ENCODE measurements around the gene GLS. TPM values are rescaled to one million over a fixed set of nuclear protein-coding genes. Genes with fewer than 3 reads are reported as not detected.
"Not testable (repeated sequence)": the region's sequence is repeated elsewhere in the genome, so short reads cannot be mapped to it uniquely, and the experiment has no call there.

The GLS gene
- polyA plus RNA-seq, 2 donors: 8.5 to 9.4 TPM

DNA sequence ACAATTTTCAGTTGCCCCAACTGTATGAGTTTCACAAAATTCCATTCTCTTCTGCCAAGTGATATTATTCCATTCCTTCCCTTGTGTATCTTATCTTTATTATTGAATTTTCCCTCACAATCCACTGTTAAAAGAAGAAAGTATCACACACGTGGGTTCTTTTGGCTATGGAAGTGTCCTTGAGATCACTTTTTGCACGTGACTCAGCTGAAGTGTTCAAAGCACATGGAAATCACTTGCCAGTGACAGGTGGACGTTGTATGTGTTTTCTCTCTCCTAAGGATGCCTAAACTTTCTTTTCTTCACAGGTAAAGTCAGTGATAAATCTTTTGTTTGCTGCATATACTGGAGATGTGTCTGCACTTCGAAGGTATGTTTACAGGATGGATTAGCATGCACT lies 72.6 kb downstream of the GLS start:
- Histone ChIP-seq H3K4me1 (ENCODE audit: control insufficient read depth in 2 of 2, insufficient read depth in 2 of 2, low read length in 1 of 2) (no peaks in the 10 kb centered on the region), H3K4me3 (ENCODE audit: low read depth in 1 of 2, low read length in 2 of 2) (no peak overlapping the region), H3K9me3 (ENCODE audit: control insufficient read depth in 2 of 2, insufficient read depth in 1 of 2, low read depth in 1 of 2, low read length in 1 of 2) (no peaks in the 10 kb centered on the region), H3K27ac (ENCODE audit: low read depth in 2 of 2, low read length in 1 of 2) (no peak overlapping the region), H3K27me3 (ENCODE audit: control insufficient read depth in 1 of 2, insufficient read depth in 2 of 2, low read length in 2 of 2) (no peaks in the 10 kb centered on the region), H3K36me3 (ENCODE audit: control insufficient read depth in 2 of 2, insufficient read depth in 2 of 2, low read length in 1 of 2) (no peaks in the 10 kb centered on the region)
- WGBS, 2 donors: 45 to 50% methylated on average over 4 of the region's 4 CpGs

DNA sequence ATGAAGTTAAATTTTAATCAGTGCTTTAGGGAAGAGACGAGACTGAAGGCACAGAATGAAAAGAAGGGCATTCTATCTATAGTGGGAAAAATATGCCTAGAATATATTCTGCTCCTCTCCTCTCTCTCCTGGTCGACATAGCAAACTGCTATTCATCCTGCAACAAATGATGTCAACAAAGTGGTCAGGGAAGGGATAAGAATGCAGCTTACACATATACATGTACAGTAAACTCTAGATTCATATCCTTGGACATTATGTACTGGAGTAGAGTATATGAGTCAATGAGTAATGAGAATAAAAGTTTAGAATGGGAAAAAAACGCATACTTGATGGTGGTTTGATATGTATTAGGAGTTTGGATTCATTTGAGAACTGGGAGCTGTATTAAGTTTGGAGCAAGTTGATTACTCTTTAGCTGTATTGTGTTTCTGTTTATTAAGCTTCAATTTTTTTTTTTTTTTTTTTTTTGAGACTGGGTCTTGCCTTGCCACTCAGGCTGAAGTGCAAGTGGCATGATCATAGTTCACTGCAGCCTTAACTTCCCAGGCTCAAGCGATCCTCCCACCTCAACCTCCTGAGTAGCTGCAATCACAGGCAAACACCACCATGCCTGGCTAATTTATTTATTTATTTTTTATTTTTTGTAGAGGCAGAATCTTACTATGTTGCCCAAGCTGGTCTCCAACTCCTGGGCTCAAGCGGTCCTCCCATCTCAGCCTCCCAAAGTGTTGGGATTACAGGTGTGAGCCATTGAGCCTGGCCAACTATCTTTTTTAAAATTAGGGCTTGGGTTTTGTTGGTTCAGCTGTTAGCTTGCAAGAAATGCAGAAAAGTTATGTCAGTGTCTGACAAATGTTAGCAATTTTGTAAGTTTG lies 79.5 kb downstream of the GLS start:
- H3K4me3 ChIP-seq (ENCODE audit: low read depth in 1 of 2, low read length in 2 of 2): no peak overlapping the region
- no peak overlapping the region for H3K27ac ChIP-seq (ENCODE audit: low read depth in 2 of 2, low read length in 1 of 2)
- H3K9me3 ChIP-seq (ENCODE audit: control insufficient read depth in 2 of 2, insufficient read depth in 1 of 2, low read depth in 1 of 2, low read length in 1 of 2): no peaks in the 10 kb centered on the region
- peaks cover 1 to 3% of the 10 kb centered on the region in 2 donors for H3K36me3 ChIP-seq (ENCODE audit: control insufficient read depth in 2 of 2, insufficient read depth in 2 of 2, low read length in 1 of 2)
- H3K27me3 ChIP-seq (ENCODE audit: control insufficient read depth in 1 of 2, insufficient read depth in 2 of 2, low read length in 2 of 2): no peaks in the 10 kb centered on the region
- WGBS, 2 donors: 80 to 85% methylated on average over 5 of the region's 5 CpGs
- H3K4me1 ChIP-seq (ENCODE audit: control insufficient read depth in 2 of 2, insufficient read depth in 2 of 2, low read length in 1 of 2): no peaks in the 10 kb centered on the region

GRCh38 chr2:190961117-190961516 lies 80.5 kb downstream of the GLS start:
- 96 to 99% methylated on average over 5 of the region's 5 CpGs for WGBS, 2 donors

DNA sequence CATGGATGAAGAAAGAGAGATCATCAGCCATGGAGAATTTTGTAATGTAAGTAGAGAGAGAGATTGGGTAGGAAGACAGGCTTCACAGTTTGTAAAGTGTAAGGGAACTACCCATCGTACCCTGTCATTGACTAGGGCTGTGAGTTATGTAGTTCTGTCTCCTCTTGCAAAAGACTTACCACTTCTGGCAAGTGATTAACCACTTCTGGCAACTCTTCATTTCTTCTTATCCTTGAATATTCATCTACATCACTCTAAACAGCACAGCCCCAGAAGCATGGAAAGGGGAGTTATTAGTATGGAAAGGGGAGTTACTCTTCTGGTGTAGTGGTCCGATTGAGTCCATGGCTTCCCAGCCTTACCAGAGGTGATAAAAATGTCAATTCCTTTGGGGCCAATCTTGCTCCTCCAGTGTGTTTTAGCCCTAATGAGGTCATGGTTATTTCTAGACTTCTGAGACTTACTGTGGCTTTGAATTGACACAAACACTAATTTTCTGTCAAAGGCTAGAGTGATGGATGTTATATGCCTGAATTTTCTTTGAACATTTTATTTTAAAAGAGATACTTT lies 81.4 kb downstream of the GLS start:
- Histone ChIP-seq H3K27ac (ENCODE audit: low read depth in 2 of 2, low read length in 1 of 2) (no peak overlapping the region), H3K4me3 (ENCODE audit: low read depth in 1 of 2, low read length in 2 of 2) (no peak overlapping the region), H3K4me1 (ENCODE audit: control insufficient read depth in 2 of 2, insufficient read depth in 2 of 2, low read length in 1 of 2) (no peaks in the 10 kb centered on the region), H3K36me3 (ENCODE audit: control insufficient read depth in 2 of 2, insufficient read depth in 2 of 2, low read length in 1 of 2) (peaks cover 2 to 3% of the 10 kb centered on the region in 2 donors), H3K27me3 (ENCODE audit: control insufficient read depth in 1 of 2, insufficient read depth in 2 of 2, low read length in 2 of 2) (no peaks in the 10 kb centered on the region), H3K9me3 (ENCODE audit: control insufficient read depth in 2 of 2, insufficient read depth in 1 of 2, low read depth in 1 of 2, low read length in 1 of 2) (no peaks in the 10 kb centered on the region)
- WGBS, 2 donors: 77 to 81% methylated on average over 2 of the region's 2 CpGs

More at GRCh38 chr2:190961117-190961516, 80.5 kb downstream of the GLS start:
- H3K4me3 ChIP-seq (ENCODE audit: low read depth in 1 of 2, low read length in 2 of 2); H3K27ac ChIP-seq (ENCODE audit: low read depth in 2 of 2, low read length in 1 of 2); H3K36me3 ChIP-seq (ENCODE audit: control insufficient read depth in 2 of 2, insufficient read depth in 2 of 2, low read length in 1 of 2); H3K27me3 ChIP-seq (ENCODE audit: control insufficient read depth in 1 of 2, insufficient read depth in 2 of 2, low read length in 2 of 2); H3K4me1 ChIP-seq (ENCODE audit: control insufficient read depth in 2 of 2, insufficient read depth in 2 of 2, low read length in 1 of 2); H3K9me3 ChIP-seq (ENCODE audit: control insufficient read depth in 2 of 2, insufficient read depth in 1 of 2, low read depth in 1 of 2, low read length in 1 of 2): not testable (repeated sequence)

DNA sequence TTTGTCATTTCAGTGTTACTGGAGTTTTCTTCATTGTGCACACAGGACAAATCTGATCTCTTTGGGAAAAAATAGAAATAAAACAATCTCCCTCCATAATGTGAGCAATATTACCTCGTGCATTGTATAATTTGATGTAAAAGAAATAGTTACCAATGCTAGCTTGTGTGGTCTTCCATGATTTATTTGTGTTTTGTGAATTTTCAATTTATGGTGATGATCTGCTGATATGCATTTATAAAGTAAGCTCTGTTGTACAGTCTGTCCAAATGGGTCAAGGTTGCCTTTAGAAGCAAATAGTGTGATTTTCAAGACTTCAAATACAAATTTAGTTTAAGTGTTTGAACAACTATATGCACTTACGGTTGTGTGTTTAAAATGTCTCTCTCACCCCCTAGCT lies 82.5 kb downstream of the GLS start:
- 86 to 89% methylated on average over 2 of the region's 2 CpGs for WGBS, 2 donors
- Histone ChIP-seq H3K4me1 (ENCODE audit: control insufficient read depth in 2 of 2, insufficient read depth in 2 of 2, low read length in 1 of 2) (no peaks in the 10 kb centered on the region), H3K36me3 (ENCODE audit: control insufficient read depth in 2 of 2, insufficient read depth in 2 of 2, low read length in 1 of 2) (peaks cover 2 to 3% of the 10 kb centered on the region in 2 donors), H3K27ac (ENCODE audit: low read depth in 2 of 2, low read length in 1 of 2) (no peak overlapping the region), H3K27me3 (ENCODE audit: control insufficient read depth in 1 of 2, insufficient read depth in 2 of 2, low read length in 2 of 2) (no peaks in the 10 kb centered on the region), H3K4me3 (ENCODE audit: low read depth in 1 of 2, low read length in 2 of 2) (no peak overlapping the region), H3K9me3 (ENCODE audit: control insufficient read depth in 2 of 2, insufficient read depth in 1 of 2, low read depth in 1 of 2, low read length in 1 of 2) (no peaks in the 10 kb centered on the region)

DNA sequence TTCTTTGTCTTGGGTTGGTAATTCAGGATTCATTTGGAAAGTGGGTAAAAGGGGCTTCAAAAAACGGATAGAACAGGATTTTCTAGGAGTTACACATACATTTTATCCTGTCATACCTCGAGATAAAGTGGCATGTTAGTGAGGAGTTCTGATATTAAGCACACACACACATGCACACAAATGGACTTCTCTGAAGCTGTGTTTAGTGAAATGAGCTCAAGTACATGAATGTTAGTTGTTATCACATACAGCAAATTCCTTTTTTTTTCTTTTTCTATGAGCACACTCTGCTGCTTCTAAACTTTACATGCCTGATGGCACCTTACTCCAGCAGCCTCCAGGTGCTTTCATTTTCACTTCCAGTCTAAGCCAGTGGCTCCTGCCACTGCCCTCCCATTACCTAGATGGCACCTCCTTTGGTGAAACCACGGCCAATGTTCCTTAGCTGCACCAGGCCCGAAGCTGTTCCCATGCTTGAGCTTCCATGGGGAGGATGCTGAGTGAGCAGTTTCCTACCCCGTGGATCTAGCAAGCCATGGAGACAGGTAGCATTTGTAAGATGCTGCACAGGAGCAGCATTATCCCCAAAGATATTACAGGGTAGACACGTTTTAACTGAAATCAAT lies 83.7 kb downstream of the GLS start:
- Histone ChIP-seq H3K4me1 (ENCODE audit: control insufficient read depth in 2 of 2, insufficient read depth in 2 of 2, low read length in 1 of 2) (no peaks in the 10 kb centered on the region), H3K27ac (ENCODE audit: low read depth in 2 of 2, low read length in 1 of 2) (no peak overlapping the region), H3K4me3 (ENCODE audit: low read depth in 1 of 2, low read length in 2 of 2) (no peak overlapping the region), H3K27me3 (ENCODE audit: control insufficient read depth in 1 of 2, insufficient read depth in 2 of 2, low read length in 2 of 2) (no peaks in the 10 kb centered on the region), H3K36me3 (ENCODE audit: control insufficient read depth in 2 of 2, insufficient read depth in 2 of 2, low read length in 1 of 2) (peaks cover 2 to 3% of the 10 kb centered on the region in 2 donors), H3K9me3 (ENCODE audit: control insufficient read depth in 2 of 2, insufficient read depth in 1 of 2, low read depth in 1 of 2, low read length in 1 of 2) (no peaks in the 10 kb centered on the region)
- WGBS, 2 donors: 78 to 83% methylated on average over 6 of the region's 6 CpGs

DNA sequence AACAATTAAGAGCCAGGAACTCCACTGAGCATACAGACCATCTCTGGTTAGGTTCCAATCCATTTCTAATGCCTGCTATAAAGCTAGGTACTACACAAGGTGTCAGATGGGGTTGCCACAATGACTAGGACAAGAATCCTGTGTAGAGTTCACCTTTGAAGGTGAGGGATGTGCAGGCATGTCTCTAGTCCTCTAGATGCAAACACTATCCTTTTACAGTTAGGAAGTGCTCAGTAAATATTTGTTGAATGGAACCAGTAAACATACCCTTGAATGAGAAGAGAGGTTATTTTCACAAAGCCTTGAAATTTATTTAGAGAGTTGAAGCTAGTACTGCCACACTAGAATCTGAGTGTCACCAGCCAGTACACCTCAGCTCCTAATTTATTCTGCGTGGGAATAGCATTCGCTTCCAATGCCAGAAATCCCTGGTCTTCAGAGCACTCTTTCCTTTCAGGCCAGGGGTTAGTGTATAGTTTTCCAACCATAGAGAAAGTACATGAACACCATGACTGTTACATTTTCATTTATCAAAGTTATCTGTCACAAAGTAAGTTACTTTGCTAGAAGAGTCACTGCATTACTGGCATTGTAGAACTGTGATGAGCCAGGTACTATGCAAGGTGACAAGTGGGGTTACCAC lies 85.1 kb downstream of the GLS start:
- H3K4me3 ChIP-seq (ENCODE audit: low read depth in 1 of 2, low read length in 2 of 2): no peak overlapping the region
- no peaks in the 10 kb centered on the region for H3K9me3 ChIP-seq (ENCODE audit: control insufficient read depth in 2 of 2, insufficient read depth in 1 of 2, low read depth in 1 of 2, low read length in 1 of 2)
- H3K27ac ChIP-seq (ENCODE audit: low read depth in 2 of 2, low read length in 1 of 2): no peak overlapping the region
- 97 to 98% methylated on average over 2 of the region's 2 CpGs for WGBS, 2 donors
- H3K4me1 ChIP-seq (ENCODE audit: control insufficient read depth in 2 of 2, insufficient read depth in 2 of 2, low read length in 1 of 2): no peaks in the 10 kb centered on the region
- no peaks in the 10 kb centered on the region for H3K27me3 ChIP-seq (ENCODE audit: control insufficient read depth in 1 of 2, insufficient read depth in 2 of 2, low read length in 2 of 2)
- peaks cover 2 to 3% of the 10 kb centered on the region in 2 donors for H3K36me3 ChIP-seq (ENCODE audit: control insufficient read depth in 2 of 2, insufficient read depth in 2 of 2, low read length in 1 of 2)

- no peaks in the 10 kb centered on the region for H3K27me3 ChIP-seq (ENCODE audit: control insufficient read depth in 1 of 2, insufficient read depth in 2 of 2, low read length in 2 of 2)
- H3K36me3 ChIP-seq (ENCODE audit: control insufficient read depth in 2 of 2, insufficient read depth in 2 of 2, low read length in 1 of 2): peaks cover 13 to 14% of the 10 kb centered on the region in 2 donors
- no peak overlapping the region for H3K27ac ChIP-seq (ENCODE audit: low read depth in 2 of 2, low read length in 1 of 2)
- no peaks in the 10 kb centered on the region for H3K9me3 ChIP-seq (ENCODE audit: control insufficient read depth in 2 of 2, insufficient read depth in 1 of 2, low read depth in 1 of 2, low read length in 1 of 2)
- H3K4me3 ChIP-seq (ENCODE audit: low read depth in 1 of 2, low read length in 2 of 2): no peak overlapping the region
- H3K4me1 ChIP-seq (ENCODE audit: control insufficient read depth in 2 of 2, insufficient read depth in 2 of 2, low read length in 1 of 2): no peaks in the 10 kb centered on the region
- WGBS, 2 donors: 85 to 91% methylated on average over 2 of the region's 2 CpGs
These were observed 87.9 kb downstream of the GLS start for GRCh38 chr2:190968522-190968921.

GRCh38 chr2:190970160-190970559 lies 89.5 kb downstream of the GLS start:
- 91 to 92% methylated on average over 3 of the region's 3 CpGs for WGBS, 2 donors
- H3K4me1 ChIP-seq (ENCODE audit: control insufficient read depth in 2 of 2, insufficient read depth in 2 of 2, low read length in 1 of 2): no peaks in the 10 kb centered on the region
- no peak overlapping the region for H3K27ac ChIP-seq (ENCODE audit: low read depth in 2 of 2, low read length in 1 of 2)
- H3K9me3 ChIP-seq (ENCODE audit: control insufficient read depth in 2 of 2, insufficient read depth in 1 of 2, low read depth in 1 of 2, low read length in 1 of 2): no peaks in the 10 kb centered on the region
- H3K4me3 ChIP-seq (ENCODE audit: low read depth in 1 of 2, low read length in 2 of 2): no peak overlapping the region
- H3K27me3 ChIP-seq (ENCODE audit: control insufficient read depth in 1 of 2, insufficient read depth in 2 of 2, low read length in 2 of 2): no peaks in the 10 kb centered on the region
- H3K36me3 ChIP-seq (ENCODE audit: control insufficient read depth in 2 of 2, insufficient read depth in 2 of 2, low read length in 1 of 2): peaks cover 17 to 26% of the 10 kb centered on the region in 2 donors
